Neural cell (in vitro differentiated cells): Measurements from ENCODE around the gene CRNKL1. TPM values are rescaled to one million over a fixed set of nuclear protein-coding genes. Genes with fewer than 3 reads are reported as not detected.
A peak's percentile ranks its signal among the peaks of the same experiment; 100 is the strongest.

ENCODE experiments used
- H2AFZ ChIP-seq: fragments of 200-600, 300-800 bp; sonication (generic), shearing (Covaris generic); 2 replicates; pipeline ENCODE4 v1.6.0; 2014; ENCODE audit warnings: low read depth, mild to moderate bottlenecking, antibody characterized with exemption, low read length, moderate library complexity
- H3F3A ChIP-seq: fragments of 200-600 bp; shearing (Covaris generic); 2 replicates; pipeline ENCODE4 v1.6.1; 2016; ENCODE audit warnings: mild to moderate bottlenecking, moderate library complexity, mixed read lengths, antibody characterized with exemption, low read length; ENCODE audit not compliant: insufficient read depth, poor library complexity, severe bottlenecking
- H3K27ac ChIP-seq: fragments of 200-600, 300-800 bp; sonication (generic), shearing (Covaris generic); 2 replicates; pipeline ENCODE4 v1.5.1; 2014; ENCODE audit warnings: mild to moderate bottlenecking, low read length, moderate library complexity
- H3K27me3 ChIP-seq: fragments of 300-800, 200-600 bp; sonication (generic), shearing (Covaris generic); 2 replicates; pipeline ENCODE4 v1.6.0; 2014; ENCODE audit warnings: mild to moderate bottlenecking, low read depth, low read length, moderate library complexity; ENCODE audit not compliant: insufficient read depth
- H3K36me3 ChIP-seq: fragments of 300-800, 200-600 bp; sonication (generic), shearing (Covaris generic); 2 replicates; pipeline ENCODE4 v1.5.1; 2014; ENCODE audit warnings: mild to moderate bottlenecking, antibody characterized with exemption, low read length, moderate library complexity; ENCODE audit not compliant: insufficient read depth
- H3K4me2 ChIP-seq: fragments of 300-800, 200-600 bp; sonication (generic), shearing (Covaris generic); 2 replicates; pipeline ENCODE4 v1.6.0; 2014; ENCODE audit warnings: mild to moderate bottlenecking, low read length
- H3K4me3 ChIP-seq: fragments of 300-800, 200-600 bp; sonication (generic), shearing (Covaris generic); 2 replicates; pipeline ENCODE4 v1.5.1; 2014; ENCODE audit warnings: mild to moderate bottlenecking, low read length, moderate library complexity
- H3K79me2 ChIP-seq: fragments of 200-600 bp; shearing (Covaris generic); replicated peaks from 2 replicates; pipeline ENCODE4 v1.6.0; 2014; ENCODE audit warnings: mild to moderate bottlenecking, low read length, moderate library complexity; ENCODE audit not compliant: insufficient read depth
- H3K9ac ChIP-seq: fragments of 300-800, 200-600 bp; sonication (generic), shearing (Covaris generic); 2 replicates; pipeline ENCODE4 v1.6.1; 2016; ENCODE audit warnings: mild to moderate bottlenecking, low read length, mixed read lengths
- H3K9me2 ChIP-seq: fragments of 200-600 bp; shearing (Covaris generic); 2 replicates; pipeline ENCODE4 v1.6.1; 2016; ENCODE audit warnings: mild to moderate bottlenecking, low read length, mixed read lengths; ENCODE audit not compliant: insufficient read depth
- H3K9me3 ChIP-seq: fragments of 200-600, 300-800 bp; sonication (generic), shearing (Covaris generic); 2 replicates; pipeline ENCODE4 v1.6.1; 2016; ENCODE audit warnings: mild to moderate bottlenecking, mixed run types, low read length, moderate library complexity, mixed read lengths
- H4K20me1 ChIP-seq: fragments of 200-600 bp; shearing (Covaris generic); 2 replicates; pipeline ENCODE4 v1.6.1; 2016; ENCODE audit warnings: mild to moderate bottlenecking, mixed run types; ENCODE audit not compliant: insufficient read depth
- CTCF ChIP-seq: fragments of 450-650 bp; IDR thresholded peaks from 2 replicates; pipeline ENCODE4 v1.5.1; 2014; ENCODE audit warnings: antibody characterized with exemption, mild to moderate bottlenecking, moderate library complexity; ENCODE audit not compliant: poor library complexity, severe bottlenecking
- EP300 ChIP-seq: fragments of 450-650 bp; conservative IDR thresholded peaks from 2 replicates; pipeline ENCODE4 v1.6.1; 2014; ENCODE audit warnings: antibody characterized with exemption, mild to moderate bottlenecking, moderate library complexity; ENCODE audit not compliant: poor library complexity, severe bottlenecking
- EZH2 ChIP-seq: fragments of 200-600, 300-800 bp; shearing (Covaris generic), sonication (generic); IDR thresholded peaks from 2 replicates; pipeline ENCODE4 v1.6.1; 2014; ENCODE audit warnings: antibody characterized with exemption, low read length, borderline replicate concordance, mild to moderate bottlenecking; ENCODE audit not compliant: insufficient read depth, poor library complexity, severe bottlenecking
- MXI1 ChIP-seq: fragments of 450-650 bp; conservative IDR thresholded peaks from 2 replicates; pipeline ENCODE4 v1.6.1; 2014; ENCODE audit warnings: antibody characterized with exemption, mild to moderate bottlenecking; ENCODE audit not compliant: poor library complexity, severe bottlenecking
- POLR2AphosphoS5 ChIP-seq: IDR thresholded peaks from 2 replicates; pipeline ENCODE4 v1.6.1; 2012
- RAD21 ChIP-seq: fragments of 450-650 bp; conservative IDR thresholded peaks from 2 replicates; pipeline ENCODE4 v1.6.1; 2014; ENCODE audit warnings: antibody characterized with exemption, mild to moderate bottlenecking, moderate library complexity
- REST ChIP-seq: IDR thresholded peaks from 2 replicates; pipeline ENCODE4 v1.6.1; 2012; ENCODE audit warnings: borderline replicate concordance
- SMC3 ChIP-seq: fragments of 450-650 bp; conservative IDR thresholded peaks from 2 replicates; pipeline ENCODE4 v1.6.1; 2014; ENCODE audit warnings: antibody characterized with exemption, mild to moderate bottlenecking, moderate library complexity; ENCODE audit not compliant: poor library complexity
- TAF1 ChIP-seq: IDR thresholded peaks from 2 replicates; pipeline ENCODE4 v1.6.1; 2012; ENCODE audit warnings: low read depth
- polyA minus RNA-seq: library from RNA; depleted of rRNA, polyadenylated mRNA; stranded (reverse); fragments of >200 nt; gene quantifications from 2 replicates; pipeline ENCODE4 v1.2.3, GENCODE V29; 2014
- polyA plus RNA-seq: library from polyadenylated mRNA; depleted of rRNA; stranded (reverse); fragments of >200 nt; gene quantifications from 2 replicates; pipeline ENCODE4 v1.2.3, GENCODE V29; 2014

CRNKL1 gene
- 27.0 and 29.0 TPM in 2 replicates for polyA plus RNA-seq
- 78.4 and 85.5 TPM in 2 replicates for polyA minus RNA-seq

GRCh38 chr20:20052074-20052970 lies at the start of gene CRNKL1, which contains the start of gene CFAP61:
TSS of gene CRNKL1 (minus strand) at chr20:20052466. CDS start at chr20:20052342, 124 bp downstream.
TSS of gene CFAP61 (plus strand) at chr20:20052532. CDS start at chr20:20056654, 4,122 bp downstream.
- Histone ChIP-seq H3K79me2 (peaks cover 17% of the 10 kb centered on the region), H3K27me3 (no peaks in the 10 kb centered on the region), H3F3A (no peaks in the 10 kb centered on the region), H3K27ac (peak within 1 kb of the TSS; percentile 89), H3K4me3 (peak within 1 kb of the TSS; percentile 98), H3K9me2 (no peaks in the 10 kb centered on the region), H4K20me1 (no peaks in the 10 kb centered on the region), H3K9me3 (no peaks in the 10 kb centered on the region), H3K4me2 (peak within 1 kb of the TSS; percentile 93), H2AFZ (peak within 1 kb of the TSS; percentile 94), H3K36me3 (peaks cover 16% of the 10 kb centered on the region), H3K9ac (peak within 1 kb of the TSS; percentile 93)
- peak; percentile 68 for TF ChIP-seq REST
- TF ChIP-seq EP300: peak; percentile 53
- peak; percentile 100 for TF ChIP-seq MXI1
- TF ChIP-seq CTCF: peak; percentile 56
- TF ChIP-seq POLR2AphosphoS5: peak; percentile 93
- no peak for TF ChIP-seq TAF1
- TF ChIP-seq SMC3: peak; percentile 55
- no peak for TF ChIP-seq EZH2
- TF ChIP-seq RAD21: peak; percentile 47

GRCh38 chr20:20100881-20101280 lies 48.6 kb upstream of the CRNKL1 start:
- no peak overlapping the region for H3K4me2 ChIP-seq
- no peaks in the 10 kb centered on the region for H3K27me3 ChIP-seq
- no peaks in the 10 kb centered on the region for H4K20me1 ChIP-seq
- no peaks in the 10 kb centered on the region for H3K79me2 ChIP-seq
- TF ChIP-seq TAF1 (no peak), POLR2AphosphoS5 (no peak), CTCF (no peak), RAD21 (no peak), EZH2 (no peak), REST (no peak), SMC3 (no peak), EP300 (no peak), MXI1 (no peak)
- H3K27ac ChIP-seq: no peak overlapping the region
- H2AFZ ChIP-seq: no peak overlapping the region
- H3K9ac ChIP-seq: no peak overlapping the region
- no peaks in the 10 kb centered on the region for H3K9me2 ChIP-seq
- no peak overlapping the region for H3K4me3 ChIP-seq
- no peaks in the 10 kb centered on the region for H3K36me3 ChIP-seq
- H3F3A ChIP-seq: no peaks in the 10 kb centered on the region
- no peaks in the 10 kb centered on the region for H3K9me3 ChIP-seq
